Nephron progenitor cell (in vitro differentiated cells): Measurements from ENCODE around the gene TIA1.

Source experiments
- DNase-seq: peaks from one replicate; pipeline ENCODE4 v3.0.0; 2021
- H3K27ac Mint-ChIP-seq: 2 replicates; pipeline ENCODE4 v1.8.0; 2021; ENCODE audit warnings: mild to moderate bottlenecking, moderate library complexity, mixed read lengths
- H3K27me3 Mint-ChIP-seq: 2 replicates; pipeline ENCODE4 v1.8.0; 2021; ENCODE audit warnings: mild to moderate bottlenecking, low read depth, mixed read lengths; ENCODE audit not compliant: poor library complexity
- H3K36me3 Mint-ChIP-seq: 2 replicates; pipeline ENCODE4 v1.8.0; 2021; ENCODE audit warnings: low read depth, mixed read lengths
- H3K4me1 Mint-ChIP-seq: 2 replicates; pipeline ENCODE4 v1.8.0; 2021; ENCODE audit warnings: mixed read lengths
- H3K4me3 Mint-ChIP-seq: 2 replicates; pipeline ENCODE4 v1.8.0; 2021; ENCODE audit warnings: mild to moderate bottlenecking, moderate library complexity, mixed read lengths
- H3K9me3 Mint-ChIP-seq: 2 replicates; pipeline ENCODE4 v1.8.0; 2021; ENCODE audit warnings: mild to moderate bottlenecking, moderate library complexity, mixed read lengths
- TF ChIP-seq, protein P1 (sequence below): fragments of 200-600 bp; sonication (generic); IDR thresholded peaks from 2 replicates; pipeline ENCODE4 v1.5.0; 2021; ENCODE audit warnings: antibody characterized with exemption

Gene TIA1

DNA sequence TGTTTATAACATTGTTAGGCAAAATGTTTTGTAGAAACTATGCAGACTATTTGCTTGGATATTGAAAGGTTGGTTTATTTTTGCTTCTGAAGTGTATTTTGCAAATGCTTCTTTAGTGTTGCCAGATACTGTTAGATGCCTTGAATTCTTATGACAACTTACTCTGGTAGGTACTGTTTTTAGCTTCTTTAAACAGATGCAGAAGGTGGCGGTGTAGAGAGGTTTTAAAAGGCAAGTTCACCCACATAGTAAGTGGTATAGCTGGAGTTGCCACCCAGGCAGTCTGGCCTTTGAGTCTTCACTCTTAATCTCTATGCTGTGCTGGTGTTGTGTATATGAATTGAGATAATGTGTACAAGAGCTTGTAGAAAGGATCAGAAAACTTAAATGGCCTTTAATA lies 13.1 kb upstream of the TIA1 start:
- peak overlapping the region; percentile 8 for H3K4me3 Mint-ChIP-seq

DNA sequence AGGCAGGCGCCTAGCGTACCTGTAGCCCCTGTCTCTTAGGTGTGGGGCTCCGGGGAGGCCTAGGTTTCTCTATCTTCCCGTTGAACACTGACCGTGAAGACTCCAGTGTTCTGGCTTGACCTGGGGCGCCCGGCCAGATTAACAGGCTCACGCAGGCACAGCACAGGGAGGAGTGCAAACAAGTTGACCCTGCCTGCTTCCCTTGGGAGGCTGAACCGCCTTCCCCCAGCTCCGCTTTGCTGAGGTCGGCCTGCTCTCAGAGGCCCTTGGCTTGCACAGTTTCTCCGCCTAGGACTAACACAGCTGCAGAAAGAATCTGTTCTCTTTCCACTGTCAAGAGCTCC lies 10.1 kb upstream of the TIA1 start:
- peaks cover 46% of the 10 kb centered on the region for H3K4me1 Mint-ChIP-seq
- H3K36me3 Mint-ChIP-seq = peaks cover 38% of the 10 kb centered on the region
- H3K4me3 Mint-ChIP-seq = peak overlapping the region; percentile 90
- H3K27me3 Mint-ChIP-seq = peaks cover 3% of the 10 kb centered on the region
- no peaks in the 10 kb centered on the region for H3K9me3 Mint-ChIP-seq
- TF ChIP-seq, protein P1, sequence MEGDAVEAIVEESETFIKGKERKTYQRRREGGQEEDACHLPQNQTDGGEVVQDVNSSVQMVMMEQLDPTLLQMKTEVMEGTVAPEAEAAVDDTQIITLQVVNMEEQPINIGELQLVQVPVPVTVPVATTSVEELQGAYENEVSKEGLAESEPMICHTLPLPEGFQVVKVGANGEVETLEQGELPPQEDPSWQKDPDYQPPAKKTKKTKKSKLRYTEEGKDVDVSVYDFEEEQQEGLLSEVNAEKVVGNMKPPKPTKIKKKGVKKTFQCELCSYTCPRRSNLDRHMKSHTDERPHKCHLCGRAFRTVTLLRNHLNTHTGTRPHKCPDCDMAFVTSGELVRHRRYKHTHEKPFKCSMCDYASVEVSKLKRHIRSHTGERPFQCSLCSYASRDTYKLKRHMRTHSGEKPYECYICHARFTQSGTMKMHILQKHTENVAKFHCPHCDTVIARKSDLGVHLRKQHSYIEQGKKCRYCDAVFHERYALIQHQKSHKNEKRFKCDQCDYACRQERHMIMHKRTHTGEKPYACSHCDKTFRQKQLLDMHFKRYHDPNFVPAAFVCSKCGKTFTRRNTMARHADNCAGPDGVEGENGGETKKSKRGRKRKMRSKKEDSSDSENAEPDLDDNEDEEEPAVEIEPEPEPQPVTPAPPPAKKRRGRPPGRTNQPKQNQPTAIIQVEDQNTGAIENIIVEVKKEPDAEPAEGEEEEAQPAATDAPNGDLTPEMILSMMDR = no peak
- peak; percentile 51 for DNase-seq
- H3K27ac Mint-ChIP-seq = peak overlapping the region; percentile 71

More for the DNA sequence above, 13.1 kb upstream of the TIA1 start:
- no peak for DNase-seq
- peaks cover 39% of the 10 kb centered on the region for H3K4me1 Mint-ChIP-seq
- H3K27me3 Mint-ChIP-seq = no peaks in the 10 kb centered on the region
- no peak overlapping the region for H3K27ac Mint-ChIP-seq
- peaks cover 14% of the 10 kb centered on the region for H3K9me3 Mint-ChIP-seq
- TF ChIP-seq, protein P1 = no peak
- peaks cover 66% of the 10 kb centered on the region for H3K36me3 Mint-ChIP-seq

DNA sequence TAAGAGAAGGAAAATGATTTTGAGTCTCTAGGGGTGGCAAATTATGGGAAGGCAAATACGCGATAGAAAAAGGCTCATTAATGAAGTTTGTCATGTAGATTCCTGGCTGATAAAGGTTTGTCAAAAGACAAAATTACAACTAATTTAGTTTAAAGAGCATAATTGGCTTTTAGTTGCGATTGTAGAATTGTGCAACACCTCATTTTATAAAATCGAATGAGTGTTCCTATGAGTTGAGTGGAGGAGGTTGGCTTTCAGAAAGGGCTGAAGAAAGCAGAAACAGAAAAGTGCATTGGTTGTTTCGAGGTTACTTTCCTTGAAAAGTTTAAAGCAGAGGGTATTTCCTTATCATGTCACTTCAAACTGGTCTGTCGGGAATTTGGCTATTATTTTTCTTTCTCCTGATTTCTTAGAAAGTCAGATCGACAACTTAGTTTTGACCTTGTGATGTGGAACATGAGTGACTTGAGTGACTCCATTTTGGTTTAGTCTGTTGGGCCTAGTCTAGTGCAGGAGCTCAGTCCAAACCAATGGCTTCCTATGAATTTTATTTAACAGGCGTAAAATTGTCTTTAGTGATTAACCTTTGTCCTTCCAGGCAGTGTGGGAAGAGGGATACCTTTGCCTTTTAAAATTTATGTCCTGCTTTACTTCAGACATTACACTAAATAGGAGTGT lies 7.3 kb upstream of the TIA1 start:
- peak overlapping the region; percentile 9 for H3K4me3 Mint-ChIP-seq
- DNase-seq = no peak
- peaks cover 34% of the 10 kb centered on the region for H3K4me1 Mint-ChIP-seq
- peaks cover 14% of the 10 kb centered on the region for H3K36me3 Mint-ChIP-seq
- H3K9me3 Mint-ChIP-seq = no peaks in the 10 kb centered on the region
- no peak overlapping the region for H3K27ac Mint-ChIP-seq
- H3K27me3 Mint-ChIP-seq = peaks cover 3% of the 10 kb centered on the region
- TF ChIP-seq, protein P1 = no peak

DNA sequence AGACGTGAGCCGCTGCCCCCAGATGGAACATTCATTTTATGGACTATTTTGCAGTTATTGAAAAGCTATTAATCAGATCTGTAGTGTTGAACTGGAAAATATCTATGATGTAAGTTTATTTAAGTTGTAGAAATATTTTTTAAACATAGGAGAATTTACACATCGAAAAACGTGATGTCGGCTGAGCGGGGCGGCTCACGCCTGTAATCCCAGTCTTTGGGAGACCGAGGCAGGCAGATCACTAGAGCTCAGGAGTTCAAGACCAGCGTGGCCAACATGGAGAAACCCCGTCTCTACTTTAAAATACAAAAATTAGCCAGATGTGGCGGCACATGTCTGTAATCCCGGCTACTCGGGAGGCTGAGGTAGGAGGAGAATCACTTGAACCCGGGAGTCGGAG lies 2.0 kb upstream of the TIA1 start:
- Mint-ChIP-seq H3K9me3 (no peaks in the 10 kb centered on the region), H3K4me1 (peaks cover 12% of the 10 kb centered on the region), H3K27ac (no peak overlapping the region), H3K27me3 (peaks cover 7% of the 10 kb centered on the region), H3K4me3 (no peak overlapping the region), H3K36me3 (peaks cover 15% of the 10 kb centered on the region)
- TF ChIP-seq, protein P1 = no peak
- no peak for DNase-seq

DNA sequence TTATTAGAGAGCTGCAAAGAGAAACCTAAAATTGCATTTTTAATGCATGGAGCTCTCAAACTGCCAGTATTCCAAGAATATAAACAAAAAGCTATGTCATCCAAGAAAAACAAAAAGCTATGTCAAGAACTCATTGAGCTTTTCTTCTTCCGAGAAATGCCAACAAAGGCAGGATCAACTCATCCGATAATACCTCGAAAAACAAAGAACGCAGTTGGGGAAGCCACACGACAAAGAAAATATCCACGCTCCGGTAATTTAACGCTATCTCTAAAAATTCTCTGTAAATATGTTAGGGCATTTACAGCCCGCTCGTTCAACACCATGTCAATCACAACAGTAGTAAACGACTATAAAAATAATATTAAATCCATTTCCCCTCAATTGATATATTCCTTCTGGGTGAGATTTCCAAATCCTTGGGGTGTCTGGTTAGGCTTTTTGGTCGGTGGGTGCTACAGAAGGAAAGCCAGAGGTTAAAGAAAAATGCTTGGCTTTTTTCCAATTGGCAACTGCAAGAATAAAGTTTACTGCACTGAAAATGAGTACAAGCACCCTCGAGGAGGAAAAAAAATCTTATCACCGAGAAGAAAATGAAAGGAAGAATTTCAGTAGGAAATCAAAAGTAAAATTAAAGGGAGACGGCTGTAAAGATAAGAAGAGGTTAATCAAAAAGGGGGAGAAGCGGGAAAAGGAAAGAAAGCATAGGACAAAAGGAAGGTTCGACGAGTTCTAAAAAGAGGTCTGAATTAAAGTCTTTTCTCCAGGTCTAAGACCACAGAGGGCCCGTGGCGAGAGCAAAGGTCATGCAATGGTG lies 856 bp downstream of the TIA1 start:
- peaks cover 43% of the 10 kb centered on the region for H3K36me3 Mint-ChIP-seq
- H3K9me3 Mint-ChIP-seq = peaks cover 14% of the 10 kb centered on the region
- peaks cover 24% of the 10 kb centered on the region for H3K4me1 Mint-ChIP-seq
- peak overlapping the region; percentile 100 for H3K27ac Mint-ChIP-seq
- peak overlapping the region; percentile 99 for H3K4me3 Mint-ChIP-seq
- TF ChIP-seq, protein P1 = no peak
- H3K27me3 Mint-ChIP-seq = peaks cover 7% of the 10 kb centered on the region
- no peak for DNase-seq
